GM12873 (cell line): ENCODE measurements around the gene NRG2.

ENCODE experiments used
- CTCF ChIP-seq: IDR thresholded peaks from 2 replicates; pipeline ENCODE4 v1.5.1; 2012; ENCODE audit warnings: low read depth, mild to moderate bottlenecking, moderate library complexity, low read length, control low read depth; ENCODE audit not compliant: insufficient read depth; ENCODE audit errors: missing control alignments

NRG2 gene

GRCh38 chr5:139925650-139926640, 117.2 kb downstream of the NRG2 start:
- TF ChIP-seq CTCF = no peak

- TF ChIP-seq CTCF = no peak
Measured at GRCh38 chr5:139925216-139925562, 117.9 kb downstream of the NRG2 start.

GRCh38 chr5:139924294-139925215, 118.5 kb downstream of the NRG2 start:
- TF ChIP-seq CTCF = no peak

- no peak for TF ChIP-seq CTCF
Measured at GRCh38 chr5:139919308-139919707, 123.8 kb downstream of the NRG2 start.

GRCh38 chr5:139915834-139916233, 127.3 kb downstream of the NRG2 start:
- no peak for TF ChIP-seq CTCF

- TF ChIP-seq CTCF = no peak
Measured at GRCh38 chr5:139915266-139915665, 127.8 kb downstream of the NRG2 start.

- TF ChIP-seq CTCF = no peak
Measured at GRCh38 chr5:139914218-139914807, 128.8 kb downstream of the NRG2 start.
